DOHH2 (cell line): ENCODE results near the gene GUCY1A1.

Experiments used
- EZH2phosphoT487 ChIP-seq: fragments of 200-600 bp; sonication (generic); IDR thresholded peaks from 2 replicates; pipeline ENCODE4 v1.6.1; 2017; ENCODE audit warnings: borderline replicate concordance, mild to moderate bottlenecking, antibody characterized with exemption, low read length, moderate library complexity, mixed read lengths
- TF ChIP-seq, protein P1 (sequence below): fragments of 200-600 bp; sonication (generic); IDR thresholded peaks from one replicate; pipeline ENCODE4 v1.5.1; 2014; ENCODE audit warnings: antibody characterized with exemption, mild to moderate bottlenecking, low read depth, low read length; ENCODE audit not compliant: poor library complexity, severe bottlenecking

DNA sequence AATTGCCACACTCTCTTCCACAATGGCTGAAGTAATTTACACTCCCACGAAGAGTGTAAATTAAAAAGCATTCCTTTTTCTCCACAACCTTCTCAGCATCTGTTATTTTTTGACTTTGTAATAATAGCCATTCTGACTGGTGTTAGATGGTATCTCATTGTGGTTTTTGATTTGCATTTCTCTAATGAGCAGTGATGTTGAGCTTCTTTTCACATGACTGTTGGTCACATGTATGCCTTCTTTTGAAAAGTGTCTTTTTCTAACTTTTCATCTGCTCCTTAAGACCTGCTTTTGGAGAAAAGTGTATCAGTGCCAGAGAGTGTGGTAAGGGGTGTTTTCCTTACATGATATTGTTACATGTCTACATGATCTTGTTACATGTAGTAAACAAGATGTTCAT lies 25.7 kb downstream of the GUCY1A1 start:
- TF ChIP-seq, protein P1, sequence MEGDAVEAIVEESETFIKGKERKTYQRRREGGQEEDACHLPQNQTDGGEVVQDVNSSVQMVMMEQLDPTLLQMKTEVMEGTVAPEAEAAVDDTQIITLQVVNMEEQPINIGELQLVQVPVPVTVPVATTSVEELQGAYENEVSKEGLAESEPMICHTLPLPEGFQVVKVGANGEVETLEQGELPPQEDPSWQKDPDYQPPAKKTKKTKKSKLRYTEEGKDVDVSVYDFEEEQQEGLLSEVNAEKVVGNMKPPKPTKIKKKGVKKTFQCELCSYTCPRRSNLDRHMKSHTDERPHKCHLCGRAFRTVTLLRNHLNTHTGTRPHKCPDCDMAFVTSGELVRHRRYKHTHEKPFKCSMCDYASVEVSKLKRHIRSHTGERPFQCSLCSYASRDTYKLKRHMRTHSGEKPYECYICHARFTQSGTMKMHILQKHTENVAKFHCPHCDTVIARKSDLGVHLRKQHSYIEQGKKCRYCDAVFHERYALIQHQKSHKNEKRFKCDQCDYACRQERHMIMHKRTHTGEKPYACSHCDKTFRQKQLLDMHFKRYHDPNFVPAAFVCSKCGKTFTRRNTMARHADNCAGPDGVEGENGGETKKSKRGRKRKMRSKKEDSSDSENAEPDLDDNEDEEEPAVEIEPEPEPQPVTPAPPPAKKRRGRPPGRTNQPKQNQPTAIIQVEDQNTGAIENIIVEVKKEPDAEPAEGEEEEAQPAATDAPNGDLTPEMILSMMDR = no peak
- TF ChIP-seq EZH2phosphoT487 = no peak
